HG03066 (cell line): Measurements from ENCODE around the gene RNF144A.
"Not testable (repeated sequence)": the region's sequence is repeated elsewhere in the genome, so short reads cannot be mapped to it uniquely, and the experiment has no call there.

Experiments
- ATAC-seq: cut with Tn5 transposase; IDR thresholded peaks from one replicate; pipeline ENCODE4 v1.9.1; 2021; ENCODE audit warnings: low read depth; ENCODE audit not compliant: unreplicated experiment

RNF144A gene

DNA sequence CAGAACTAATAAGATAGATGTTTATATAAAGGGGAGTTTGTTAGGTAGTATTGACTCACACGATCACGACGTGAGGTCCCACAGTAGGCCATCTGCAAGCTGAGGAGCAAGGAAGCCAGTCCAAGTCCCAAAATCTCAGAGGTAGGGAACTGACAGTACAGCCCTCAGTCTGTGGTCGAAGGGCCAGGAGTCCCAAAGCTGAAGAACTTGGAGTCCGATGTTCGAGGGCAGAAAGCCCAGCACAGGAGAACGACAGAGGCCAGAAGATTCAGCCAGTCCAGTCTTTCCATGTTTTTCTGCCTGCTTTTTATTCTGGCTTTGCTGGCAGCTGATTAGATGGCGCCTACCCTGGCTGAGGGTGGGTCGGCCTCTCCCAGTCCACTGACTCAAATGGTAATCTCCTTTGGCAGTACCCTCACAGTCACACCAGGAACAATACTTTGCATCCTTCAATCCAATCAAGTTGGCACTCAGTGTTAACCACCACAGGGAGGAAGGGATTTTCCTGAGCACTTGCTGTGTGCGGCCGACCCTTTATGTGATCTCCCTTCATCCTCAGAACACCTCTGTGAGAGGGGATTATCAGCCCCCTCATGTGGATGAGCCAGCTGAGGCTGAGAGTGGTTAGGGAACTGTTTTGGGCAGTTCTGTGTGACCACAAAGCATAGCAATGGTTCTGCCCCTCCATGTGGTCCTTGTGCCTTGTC, 78.3 kb downstream of the RNF144A start:
- ATAC-seq: no peak

DNA sequence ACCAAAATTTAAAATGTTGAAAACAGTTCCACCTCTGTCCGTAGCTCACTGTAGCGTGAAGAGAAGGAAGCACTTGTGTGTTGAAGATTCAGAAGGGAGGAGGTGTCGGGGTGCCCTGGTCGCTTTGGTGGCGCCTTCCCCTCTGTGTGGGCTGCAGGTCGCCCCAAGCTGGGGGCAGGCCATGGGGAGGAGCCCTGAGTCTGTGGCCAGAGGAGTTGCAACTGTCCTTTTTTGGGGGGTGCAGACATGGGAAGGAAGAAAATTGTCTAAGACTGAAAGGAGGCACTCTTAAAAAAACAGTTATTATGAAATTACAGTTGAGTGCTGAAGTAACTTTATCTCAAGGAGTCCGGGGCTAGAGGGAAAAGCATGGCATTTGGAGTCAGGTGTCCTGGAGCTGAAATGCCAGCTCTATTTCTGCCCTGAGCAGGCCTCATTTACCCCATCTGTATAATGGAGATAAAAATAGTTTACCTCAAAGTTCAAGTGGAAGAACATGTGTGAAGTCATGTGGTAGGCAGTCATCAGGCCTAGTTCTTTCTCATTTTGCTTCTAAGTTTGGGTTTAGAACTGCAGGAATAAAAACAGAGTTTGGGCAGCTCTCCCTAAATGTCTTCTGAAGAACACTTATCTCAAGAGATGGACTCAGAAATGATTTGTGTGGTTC, 82.1 kb downstream of the RNF144A start:
- peak; percentile 94 for ATAC-seq

GRCh38 chr2:7001395-7001794, 84.2 kb downstream of the RNF144A start:
- ATAC-seq: not testable (repeated sequence)

DNA sequence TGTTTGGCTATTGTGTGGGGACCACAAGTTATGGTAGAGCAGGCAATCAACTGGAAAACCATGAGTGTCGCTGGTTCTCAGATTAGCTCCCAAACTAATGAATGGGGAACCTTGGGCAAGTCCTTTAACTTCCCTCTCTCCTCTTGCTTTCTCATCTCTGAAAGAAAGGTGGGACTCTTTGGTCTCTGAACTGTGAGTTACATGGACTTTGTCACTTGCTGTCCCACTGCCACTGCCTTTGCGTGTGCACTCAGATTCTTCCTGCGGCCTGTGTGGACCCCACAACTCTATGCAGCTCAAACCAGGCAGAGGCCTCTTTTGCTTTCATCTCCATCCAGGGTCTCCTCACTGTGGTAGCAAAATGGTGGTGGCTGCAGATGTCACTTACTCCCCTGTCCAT, 86.7 kb downstream of the RNF144A start:
- ATAC-seq: no peak

GRCh38 chr2:7004636-7005035, 87.4 kb downstream of the RNF144A start:
- ATAC-seq: no peak

DNA sequence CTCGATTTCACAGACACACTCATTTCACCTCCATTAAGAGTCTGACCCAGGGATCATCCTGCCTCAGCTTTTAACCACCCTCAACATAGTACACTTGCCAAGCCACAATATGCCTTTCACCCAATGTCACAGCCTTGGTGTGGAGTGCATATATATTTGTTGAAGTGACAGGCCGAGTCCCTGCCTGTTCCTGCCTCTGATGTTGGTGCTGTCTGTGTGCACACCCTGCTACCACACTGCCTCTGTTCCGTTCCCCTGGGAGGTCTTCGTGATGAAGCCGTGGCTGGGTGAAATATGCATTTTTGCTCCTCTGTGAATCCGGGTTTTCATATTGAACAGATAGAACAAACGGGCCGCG, 90.3 kb downstream of the RNF144A start:
- ATAC-seq: no peak

- ATAC-seq: no peak
Observed at GRCh38 chr2:7007846-7008741, 90.9 kb downstream of the RNF144A start.

DNA sequence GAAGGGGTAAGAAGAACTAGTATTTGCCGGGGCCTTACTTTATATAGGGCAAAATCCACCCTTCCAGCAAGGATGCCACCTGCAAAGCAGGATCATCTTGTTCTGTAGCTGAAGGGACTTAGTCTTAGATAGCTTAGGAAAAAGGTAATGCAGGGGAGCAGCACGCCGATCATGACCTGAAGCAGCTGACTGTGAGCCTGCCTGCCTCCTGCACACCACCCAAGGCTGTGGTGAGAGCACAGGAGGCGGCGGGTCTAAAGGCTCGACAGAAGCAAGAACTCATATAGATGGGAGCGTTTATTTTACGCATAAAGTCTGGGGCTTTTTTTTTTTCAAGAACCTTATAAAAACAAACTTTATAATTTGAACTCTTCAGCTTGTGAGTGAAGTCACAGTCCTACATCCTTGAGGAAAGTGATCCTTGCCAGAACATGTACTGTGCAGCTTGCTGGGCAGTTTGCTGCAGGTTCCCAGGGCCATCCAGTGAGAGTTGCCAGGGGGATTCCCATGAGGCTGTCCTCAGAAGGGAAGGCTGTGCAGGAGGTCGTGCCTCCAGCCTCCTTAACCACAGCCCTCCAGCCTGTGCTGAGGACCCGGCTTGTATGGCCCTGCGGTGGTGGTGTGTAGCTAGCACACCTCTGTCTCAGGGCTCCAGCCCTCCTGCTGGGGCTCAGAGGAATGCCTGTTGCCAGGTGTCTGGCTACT, 92.1 kb downstream of the RNF144A start:
- ATAC-seq: no peak

DNA sequence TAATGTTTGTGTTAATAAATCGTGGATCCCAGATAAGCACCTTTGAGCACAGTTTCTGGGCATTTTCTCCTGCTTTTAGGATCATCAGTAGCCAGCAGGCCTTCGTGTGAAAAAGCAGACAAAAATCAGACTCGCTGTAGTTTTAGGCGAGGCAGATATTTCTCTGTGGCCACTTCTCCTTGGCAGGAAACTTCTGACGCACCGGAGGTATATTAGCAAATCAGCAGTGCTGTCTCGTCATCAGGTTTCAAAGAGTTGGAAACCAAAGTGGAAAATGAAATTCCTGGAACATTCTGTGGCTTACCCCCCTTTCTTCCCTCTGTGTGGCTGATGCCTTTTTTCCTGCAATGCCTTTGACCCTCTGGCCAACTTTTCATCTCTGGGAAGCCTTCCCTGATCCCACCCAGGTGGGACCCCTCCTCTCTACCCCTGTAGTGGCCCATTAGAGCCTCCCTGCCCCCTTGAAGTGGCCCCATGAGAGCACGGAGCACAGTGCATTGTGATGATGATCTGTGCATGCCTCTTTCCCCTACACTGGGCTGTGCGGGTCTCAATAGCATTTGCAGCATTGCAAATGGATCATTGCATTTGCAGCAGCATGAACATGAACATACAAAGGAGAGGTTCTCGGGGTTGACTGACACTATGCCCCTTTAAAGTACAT, 93.3 kb downstream of the RNF144A start:
- ATAC-seq: no peak

- ATAC-seq: no peak
Observed at GRCh38 chr2:7011356-7012083, 94.3 kb downstream of the RNF144A start.

- no peak for ATAC-seq
Observed at GRCh38 chr2:7012141-7012764, 95.0 kb downstream of the RNF144A start.

- no peak for ATAC-seq
Observed at GRCh38 chr2:7013471-7014160, 96.4 kb downstream of the RNF144A start.

- ATAC-seq: no peak
Observed at GRCh38 chr2:7014174-7014640, 97.0 kb downstream of the RNF144A start.

DNA sequence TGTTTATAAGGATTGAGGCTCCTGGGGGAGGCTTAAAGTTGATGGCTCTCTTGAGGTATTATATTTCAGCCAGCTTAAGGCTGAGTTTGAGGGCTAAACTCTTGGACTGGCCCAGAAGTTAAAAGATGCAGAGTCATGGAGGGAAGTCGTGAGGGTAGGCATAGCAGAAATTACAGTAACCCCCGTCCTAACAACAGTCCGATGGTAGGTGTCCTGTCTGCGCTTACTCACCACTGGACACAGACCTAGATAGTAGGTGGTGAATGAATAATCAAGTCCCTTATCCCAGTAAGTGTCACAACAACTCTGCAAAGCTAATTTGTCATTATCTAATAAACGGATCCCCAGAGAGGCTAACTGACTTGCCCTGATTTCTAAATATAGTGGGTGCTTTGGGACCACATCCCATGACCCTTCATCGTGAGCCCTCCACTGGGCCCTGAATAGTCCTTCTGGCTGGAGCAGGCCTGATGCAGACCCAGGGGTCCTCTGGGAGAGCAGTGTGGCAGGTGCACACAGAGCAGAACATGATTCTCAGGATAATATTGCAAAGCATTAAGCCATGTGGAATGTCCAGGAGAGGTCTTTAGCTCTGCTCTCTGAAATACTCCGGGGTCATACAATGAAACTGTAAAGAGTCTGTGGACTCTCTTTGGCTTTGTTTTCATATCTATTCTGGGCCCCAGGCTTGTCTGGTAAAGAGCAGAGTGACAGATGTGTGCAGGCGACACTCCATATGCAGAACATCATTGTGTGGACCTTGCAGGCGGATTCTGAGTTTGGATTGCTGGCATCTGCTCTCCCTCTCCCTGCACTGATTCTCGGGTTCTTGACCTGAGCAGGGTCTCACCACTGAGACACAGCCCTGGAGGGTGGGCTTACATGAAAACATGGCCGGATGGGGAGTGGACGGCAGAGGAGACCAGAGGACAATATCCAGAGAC, 98.1 kb downstream of the RNF144A start:
- no peak for ATAC-seq

- ATAC-seq: no peak
Observed at GRCh38 chr2:7016148-7016547, 98.9 kb downstream of the RNF144A start.

DNA sequence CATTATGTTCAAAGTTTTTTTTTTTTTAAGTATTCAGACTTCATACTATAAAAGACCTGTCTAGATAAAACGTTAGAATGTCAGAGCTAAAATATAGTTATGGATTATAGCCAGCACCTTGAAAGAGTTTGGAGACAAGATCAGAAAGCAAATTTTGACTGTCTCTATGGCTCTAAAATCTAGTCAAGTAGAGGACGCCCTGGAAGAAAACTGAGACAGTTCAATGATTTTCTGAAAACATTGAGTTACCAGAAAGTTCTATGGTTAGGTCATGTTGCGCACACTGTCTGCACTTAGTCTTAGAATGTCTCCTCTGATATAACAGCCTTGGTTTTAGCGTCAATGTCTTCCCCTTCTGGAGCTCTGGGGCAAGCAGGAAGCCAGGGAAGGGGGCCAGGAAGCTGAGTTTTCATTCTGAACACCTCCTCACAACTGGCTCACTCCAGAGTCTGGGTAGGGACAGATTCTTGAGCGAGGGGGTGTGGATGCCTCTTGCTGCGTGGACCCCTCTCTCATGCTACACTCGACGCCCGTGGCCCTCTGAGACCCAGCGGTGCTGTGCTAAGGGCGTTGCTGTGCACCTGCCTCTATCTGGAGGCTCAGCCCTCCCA, 99.5 kb downstream of the RNF144A start:
- ATAC-seq: no peak

DNA sequence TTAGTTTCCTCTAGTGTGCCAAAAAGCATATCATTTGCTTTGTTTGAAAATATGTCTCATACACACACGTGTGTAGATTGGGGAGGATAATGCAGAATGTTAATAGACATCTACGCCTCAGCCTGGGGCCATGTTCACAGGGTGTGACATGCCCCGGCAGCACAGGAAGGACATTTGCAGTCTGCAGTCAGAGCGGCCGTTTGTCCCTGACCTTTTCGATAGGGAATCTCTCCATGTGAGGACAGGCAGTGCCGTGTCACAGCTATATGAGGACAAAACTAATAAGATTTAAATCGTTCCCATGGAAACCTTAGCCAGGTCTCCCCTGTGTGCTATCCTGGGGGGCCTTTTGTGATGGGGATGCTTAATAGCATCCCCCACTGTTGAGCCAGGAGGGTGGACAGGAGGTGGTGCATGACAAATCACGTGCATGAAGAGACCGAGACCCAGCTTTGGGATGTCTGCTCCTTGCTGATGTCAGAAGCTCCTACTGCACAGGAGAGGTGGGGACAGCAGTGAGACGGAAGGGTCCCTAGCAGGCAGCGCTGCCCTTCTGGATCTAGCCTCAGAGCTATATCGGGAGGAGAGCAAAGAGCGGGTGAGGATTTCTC, 100.6 kb downstream of the RNF144A start:
- no peak for ATAC-seq
